ENCODE measurements around the gene RGCC. TPM values are rescaled to one million over a fixed set of nuclear protein-coding genes. Genes with fewer than 3 reads are reported as not detected.
"Not testable (repeated sequence)": the region's sequence is repeated elsewhere in the genome, so short reads cannot be mapped to it uniquely, and the experiment has no call there.

The RGCC gene
- total RNA-seq, 4 donors from 2014 or later: 68.2 to 148 (median 98.6) TPM

DNA sequence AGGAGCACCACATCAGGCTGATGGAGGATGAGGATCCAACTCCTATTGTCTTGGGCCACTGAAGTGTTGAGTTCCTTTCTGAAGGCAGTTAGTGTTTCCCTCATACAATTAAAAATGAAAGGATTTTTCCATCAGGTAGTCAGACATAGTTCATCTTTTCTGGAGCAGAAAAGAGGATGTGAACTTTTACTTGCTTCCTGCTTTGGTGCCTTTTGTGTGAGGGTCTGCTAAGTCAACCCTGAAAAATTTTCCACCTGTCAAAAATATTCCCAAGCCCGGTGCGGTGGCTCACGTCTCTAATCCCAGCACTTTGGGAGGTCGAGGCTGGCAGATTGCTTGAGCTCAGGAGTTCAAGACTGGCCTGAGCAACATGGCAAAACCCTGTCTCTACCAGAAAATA is 43.9 kb downstream of the RGCC start:
- H3K4me3 ChIP-seq (ENCODE audit: low read depth, poor library complexity, severe bottlenecking): no peak overlapping the region
- DNase-seq (ENCODE audit: low spot score in 2 of 2): no peak
- WGBS, 2 donors: 65 to 86% methylated on average over 4 of the region's 4 CpGs
- intact Hi-C loops (cut with DNase I; ENCODE audit: low total_unique reads): no loop called here
- TF ChIP-seq, protein P1, sequence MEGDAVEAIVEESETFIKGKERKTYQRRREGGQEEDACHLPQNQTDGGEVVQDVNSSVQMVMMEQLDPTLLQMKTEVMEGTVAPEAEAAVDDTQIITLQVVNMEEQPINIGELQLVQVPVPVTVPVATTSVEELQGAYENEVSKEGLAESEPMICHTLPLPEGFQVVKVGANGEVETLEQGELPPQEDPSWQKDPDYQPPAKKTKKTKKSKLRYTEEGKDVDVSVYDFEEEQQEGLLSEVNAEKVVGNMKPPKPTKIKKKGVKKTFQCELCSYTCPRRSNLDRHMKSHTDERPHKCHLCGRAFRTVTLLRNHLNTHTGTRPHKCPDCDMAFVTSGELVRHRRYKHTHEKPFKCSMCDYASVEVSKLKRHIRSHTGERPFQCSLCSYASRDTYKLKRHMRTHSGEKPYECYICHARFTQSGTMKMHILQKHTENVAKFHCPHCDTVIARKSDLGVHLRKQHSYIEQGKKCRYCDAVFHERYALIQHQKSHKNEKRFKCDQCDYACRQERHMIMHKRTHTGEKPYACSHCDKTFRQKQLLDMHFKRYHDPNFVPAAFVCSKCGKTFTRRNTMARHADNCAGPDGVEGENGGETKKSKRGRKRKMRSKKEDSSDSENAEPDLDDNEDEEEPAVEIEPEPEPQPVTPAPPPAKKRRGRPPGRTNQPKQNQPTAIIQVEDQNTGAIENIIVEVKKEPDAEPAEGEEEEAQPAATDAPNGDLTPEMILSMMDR (IDR thresholded peaks at IDR 0.05): no peak
- no peak for TF ChIP-seq POLR2A (IDR thresholded peaks at IDR 0.05)

DNA sequence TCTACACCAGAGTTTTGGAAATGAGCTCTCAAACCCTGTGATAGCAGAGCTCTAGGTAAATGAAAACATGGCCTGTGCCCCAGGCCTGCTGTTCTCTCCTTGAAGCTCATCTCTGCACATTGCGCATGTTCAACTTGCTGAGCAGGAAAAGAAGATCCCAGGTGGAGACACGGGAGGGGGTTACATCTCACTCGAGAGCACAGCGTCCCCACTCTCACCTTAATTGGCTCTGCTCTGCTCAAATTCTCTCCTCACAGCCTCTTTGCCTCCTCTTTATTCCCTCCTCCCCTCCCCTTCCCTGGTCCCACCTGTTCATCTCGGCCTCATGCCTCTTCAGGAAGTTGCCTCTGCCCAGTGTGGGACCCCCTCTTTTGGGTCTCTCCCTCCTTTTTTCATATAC is 44.7 kb downstream of the RGCC start:
- 84 to 87% methylated on average over 5 of the region's 5 CpGs for WGBS, 2 donors
- no peak overlapping the region for H3K4me3 ChIP-seq (ENCODE audit: low read depth, poor library complexity, severe bottlenecking)
- no peak for DNase-seq (ENCODE audit: low spot score in 2 of 2)
- intact Hi-C loops (cut with DNase I; ENCODE audit: low total_unique reads): no loop called here
- TF ChIP-seq, protein P1 (IDR thresholded peaks at IDR 0.05): no peak
- no peak for TF ChIP-seq POLR2A (IDR thresholded peaks at IDR 0.05)

DNA sequence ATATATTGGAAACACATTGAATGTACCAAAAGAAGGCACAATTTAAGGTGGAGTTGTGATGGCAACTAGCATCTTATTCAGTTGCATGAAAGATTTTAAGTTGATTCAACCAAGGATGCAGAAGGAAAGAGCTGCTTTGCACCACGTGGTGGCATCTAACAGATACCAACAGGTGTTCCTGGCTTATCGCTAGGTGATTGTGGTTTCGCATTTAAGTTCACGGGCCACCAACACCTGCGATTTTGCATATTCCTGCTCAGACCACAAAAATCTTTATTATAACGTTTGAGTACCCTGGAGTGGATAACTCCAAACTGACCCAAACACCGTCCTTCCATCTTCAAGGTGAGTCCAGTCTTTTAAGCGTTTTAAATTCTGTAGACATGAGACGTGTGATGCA is 45.3 kb downstream of the RGCC start:
- H3K4me3 ChIP-seq (ENCODE audit: low read depth, poor library complexity, severe bottlenecking): no peak overlapping the region
- TF ChIP-seq, protein P1 (IDR thresholded peaks at IDR 0.05): no peak
- TF ChIP-seq POLR2A (IDR thresholded peaks at IDR 0.05): no peak
- intact Hi-C loops (cut with DNase I; ENCODE audit: low total_unique reads): no loop called here
- DNase-seq (ENCODE audit: low spot score in 2 of 2): no peak
- WGBS, 2 donors: 91 to 92% methylated on average over 9 of the region's 9 CpGs

DNA sequence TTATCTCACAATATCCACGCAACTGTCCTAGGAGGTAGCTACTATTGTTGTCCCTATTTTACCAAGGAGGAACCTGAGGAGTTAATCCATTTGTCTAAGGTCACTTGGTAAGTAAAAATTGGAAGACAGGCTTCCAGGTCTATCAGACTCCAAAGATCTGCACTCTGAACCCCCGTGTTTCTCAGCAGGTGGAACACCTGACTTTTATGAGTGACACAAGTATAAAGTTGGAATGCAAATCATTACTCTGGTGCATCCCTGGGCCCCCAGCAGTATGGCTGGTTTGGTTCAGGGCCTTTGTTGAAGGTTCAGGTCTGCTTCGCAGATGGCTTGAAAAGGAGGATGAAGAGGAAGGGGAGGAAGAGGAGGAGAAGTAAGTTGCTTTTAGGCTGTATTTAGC is 46.0 kb downstream of the RGCC start:
- TF ChIP-seq POLR2A (IDR thresholded peaks at IDR 0.05): no peak
- TF ChIP-seq, protein P1 (IDR thresholded peaks at IDR 0.05): no peak
- WGBS, 2 donors: 93 to 97% methylated on average over 3 of the region's 3 CpGs
- H3K4me3 ChIP-seq (ENCODE audit: low read depth, poor library complexity, severe bottlenecking): no peak overlapping the region
- intact Hi-C loops (cut with DNase I; ENCODE audit: low total_unique reads): no loop called here
- DNase-seq (ENCODE audit: low spot score in 2 of 2): no peak

DNA sequence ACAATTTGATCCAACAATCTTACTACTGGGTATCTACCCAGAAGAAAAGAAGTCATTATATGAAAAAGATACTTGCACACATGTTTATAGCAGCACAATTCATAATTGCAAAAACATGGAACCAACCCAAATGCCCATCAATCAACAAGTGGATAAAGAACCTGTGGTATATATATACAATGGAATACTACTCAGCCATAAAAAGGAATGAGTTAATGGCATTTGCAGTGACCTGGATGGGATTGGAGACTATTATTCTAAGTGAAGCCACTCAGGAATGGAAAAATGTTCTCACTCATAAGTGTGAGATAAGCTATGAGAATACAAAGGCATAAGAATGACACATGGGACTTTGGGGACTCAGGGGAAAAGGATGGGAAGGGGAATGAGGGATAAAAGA is 47.3 kb downstream of the RGCC start:
- intact Hi-C loops (cut with DNase I; ENCODE audit: low total_unique reads); H3K4me3 ChIP-seq (ENCODE audit: low read depth, poor library complexity, severe bottlenecking); DNase-seq (ENCODE audit: low spot score in 2 of 2): not testable (repeated sequence)

DNA sequence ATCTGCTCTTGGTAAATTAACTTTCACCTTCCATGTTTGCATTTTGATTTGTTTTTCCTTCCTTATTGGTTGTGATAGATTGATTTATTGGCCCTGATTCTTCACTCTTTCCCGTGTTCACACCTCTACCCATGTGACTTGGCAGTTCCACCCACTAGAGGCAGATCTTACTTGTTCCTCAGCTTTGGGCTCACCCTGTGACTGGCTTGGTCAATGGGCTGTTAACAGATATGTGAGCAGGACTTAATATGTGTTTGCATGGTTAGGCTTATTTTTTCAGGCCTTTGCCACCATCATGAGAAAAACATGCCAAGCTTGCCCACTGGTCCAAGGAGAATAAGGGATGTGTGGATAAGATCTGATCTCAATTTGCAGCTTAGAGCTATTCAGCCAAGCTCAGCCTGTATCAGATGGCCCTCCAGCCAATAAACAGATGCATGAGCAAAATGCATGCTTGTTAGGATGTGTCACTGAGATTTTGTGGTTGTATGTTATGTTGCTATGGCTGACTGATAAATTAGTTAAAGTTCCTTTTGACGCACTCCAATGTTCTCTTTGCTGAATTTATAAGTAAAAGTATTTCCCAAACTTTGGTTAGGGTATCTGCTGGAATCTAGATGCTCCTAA is 48.0 kb downstream of the RGCC start:
- intact Hi-C loops (cut with DNase I; ENCODE audit: low total_unique reads): no loop called here

More for the DNA sequence above, 48.0 kb downstream of the RGCC start:
- TF ChIP-seq, protein P1 (IDR thresholded peaks at IDR 0.05): no peak
- TF ChIP-seq POLR2A (IDR thresholded peaks at IDR 0.05): no peak
- no peak overlapping the region for H3K4me3 ChIP-seq (ENCODE audit: low read depth, poor library complexity, severe bottlenecking)
- no peak for DNase-seq (ENCODE audit: low spot score in 2 of 2)
- WGBS, 2 donors: 47 to 55% methylated on average over 2 of the region's 2 CpGs

Data from lower leg skin (tissue), 4 donors.